IMR-90 (cell line): ENCODE measurements around the gene RABGEF1.

Experiments
- POLR2A ChIP-seq: IDR thresholded peaks from 2 replicates; pipeline ENCODE4 v1.6.1; 2012; ENCODE audit warnings: mild to moderate bottlenecking, low read depth, low read length
- RAD21 ChIP-seq: IDR thresholded peaks from 2 replicates; pipeline ENCODE4 v1.6.1; 2012; ENCODE audit warnings: low read length, improper control_type of control experiment
- TF ChIP-seq, protein P1 (sequence below): conservative IDR thresholded peaks from 2 replicates; pipeline ENCODE4 v1.5.1; 2012; ENCODE audit warnings: mild to moderate bottlenecking, low read depth, low read length, improper control_type of control experiment

DNA sequence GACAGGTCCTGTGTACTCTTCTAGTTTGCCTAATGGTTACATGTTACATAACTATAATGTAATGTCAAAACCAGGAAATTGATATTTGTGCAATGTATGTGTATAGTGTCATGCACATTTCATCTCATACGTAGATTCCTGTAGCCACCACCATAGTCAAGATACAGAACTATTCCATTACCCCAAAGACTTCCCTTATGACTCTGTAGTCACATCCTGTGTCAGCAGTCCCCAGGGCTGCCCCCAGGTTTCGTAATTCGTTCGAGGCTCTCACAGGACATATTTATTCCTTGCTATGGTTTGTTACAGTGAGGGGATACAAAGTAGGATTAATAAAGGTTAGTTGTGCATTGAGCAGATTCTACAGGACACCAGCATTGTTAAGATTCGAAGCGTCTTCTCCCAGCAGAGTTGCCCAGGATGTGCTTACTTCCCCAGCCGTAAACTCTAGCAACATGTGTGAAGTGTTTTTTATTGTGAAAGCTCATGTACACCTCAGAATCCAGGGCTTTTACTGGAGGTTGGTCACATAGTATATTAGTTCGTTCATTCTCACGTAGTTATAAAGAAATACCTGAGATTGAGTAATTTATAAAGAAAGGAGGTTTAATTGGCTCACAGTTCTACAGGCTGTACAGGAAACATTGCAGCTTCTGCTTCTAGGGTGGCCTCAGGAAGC, 18.6 kb downstream of the RABGEF1 start:
- TF ChIP-seq POLR2A: no peak
- TF ChIP-seq, protein P1, sequence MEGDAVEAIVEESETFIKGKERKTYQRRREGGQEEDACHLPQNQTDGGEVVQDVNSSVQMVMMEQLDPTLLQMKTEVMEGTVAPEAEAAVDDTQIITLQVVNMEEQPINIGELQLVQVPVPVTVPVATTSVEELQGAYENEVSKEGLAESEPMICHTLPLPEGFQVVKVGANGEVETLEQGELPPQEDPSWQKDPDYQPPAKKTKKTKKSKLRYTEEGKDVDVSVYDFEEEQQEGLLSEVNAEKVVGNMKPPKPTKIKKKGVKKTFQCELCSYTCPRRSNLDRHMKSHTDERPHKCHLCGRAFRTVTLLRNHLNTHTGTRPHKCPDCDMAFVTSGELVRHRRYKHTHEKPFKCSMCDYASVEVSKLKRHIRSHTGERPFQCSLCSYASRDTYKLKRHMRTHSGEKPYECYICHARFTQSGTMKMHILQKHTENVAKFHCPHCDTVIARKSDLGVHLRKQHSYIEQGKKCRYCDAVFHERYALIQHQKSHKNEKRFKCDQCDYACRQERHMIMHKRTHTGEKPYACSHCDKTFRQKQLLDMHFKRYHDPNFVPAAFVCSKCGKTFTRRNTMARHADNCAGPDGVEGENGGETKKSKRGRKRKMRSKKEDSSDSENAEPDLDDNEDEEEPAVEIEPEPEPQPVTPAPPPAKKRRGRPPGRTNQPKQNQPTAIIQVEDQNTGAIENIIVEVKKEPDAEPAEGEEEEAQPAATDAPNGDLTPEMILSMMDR: no peak
- no peak for TF ChIP-seq RAD21
